AG08395 (cell line): ENCODE data around the gene CLEC4A.
"Not testable (repeated sequence)": the region's sequence is repeated elsewhere in the genome, so short reads cannot be mapped to it uniquely, and the experiment has no call there.

Source experiments
- DNase-seq: peaks from one replicate; pipeline ENCODE4 v3.0.0; 2012; ENCODE audit warnings: mixed read lengths, low spot score

The CLEC4A gene

DNA sequence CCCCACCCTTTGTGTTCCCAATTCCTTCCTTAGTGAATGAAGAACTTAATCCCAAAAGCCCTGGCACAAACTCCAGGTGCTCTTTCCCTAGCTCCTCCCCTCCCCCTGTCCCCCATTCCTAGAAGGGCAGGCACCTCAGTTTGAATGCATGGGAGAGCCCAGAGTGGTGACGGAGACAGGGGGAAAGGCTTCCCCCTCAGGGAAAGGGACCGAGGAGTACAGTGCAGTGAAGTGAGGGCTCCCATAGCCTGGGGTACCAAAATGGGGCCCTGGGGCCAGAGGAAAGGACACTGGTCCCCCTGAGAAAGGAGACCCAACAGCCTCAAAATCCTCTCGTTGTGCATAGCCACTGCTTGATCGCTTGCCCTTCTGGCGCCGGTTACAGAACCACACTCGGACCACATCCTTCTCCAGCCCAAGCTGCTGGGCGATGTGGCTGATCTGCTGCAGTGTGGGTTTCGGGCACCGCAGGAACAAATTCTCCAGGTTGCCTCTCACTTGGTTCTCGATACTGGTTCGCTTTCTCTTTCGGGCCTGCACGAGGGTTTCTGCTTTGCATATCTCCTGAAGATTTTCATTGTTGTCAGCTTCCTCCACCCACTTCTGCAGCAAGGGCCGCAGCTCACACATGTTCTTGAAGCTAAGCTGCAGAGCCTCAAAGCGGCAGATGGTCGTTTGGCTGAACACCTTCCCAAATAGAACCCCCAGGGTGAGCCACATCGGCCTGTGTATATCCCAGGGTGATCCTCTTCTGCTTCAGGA, 10.4 kb downstream of the CLEC4A start:
- not testable (repeated sequence) for DNase-seq

DNA sequence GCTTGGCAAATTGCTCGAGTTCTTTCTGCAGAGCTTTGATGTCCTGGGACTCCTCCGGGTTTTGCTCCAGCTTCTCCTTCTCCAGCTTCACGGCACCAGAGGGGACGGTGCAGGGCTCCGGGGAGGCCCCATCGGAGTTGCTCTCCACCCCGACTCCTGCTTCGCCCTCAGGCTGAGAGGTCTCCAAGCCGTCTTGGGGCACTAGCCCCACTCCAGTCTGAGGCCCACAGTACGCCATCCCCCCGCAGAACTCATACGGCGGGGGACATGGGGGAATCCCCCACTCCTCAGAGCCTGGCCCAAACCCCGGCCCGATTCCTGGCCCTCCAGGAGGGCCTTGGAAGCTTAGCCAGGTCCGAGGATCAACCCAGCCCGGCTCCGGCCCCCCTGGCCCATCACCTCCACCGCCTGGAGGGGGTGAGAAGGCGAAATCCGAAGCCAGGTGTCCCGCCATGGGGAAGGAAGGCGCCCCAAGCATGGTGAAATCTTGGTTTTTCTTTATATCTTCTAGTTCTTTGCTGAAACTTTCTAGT, 11.0 kb downstream of the CLEC4A start:
- not testable (repeated sequence) for DNase-seq

DNA sequence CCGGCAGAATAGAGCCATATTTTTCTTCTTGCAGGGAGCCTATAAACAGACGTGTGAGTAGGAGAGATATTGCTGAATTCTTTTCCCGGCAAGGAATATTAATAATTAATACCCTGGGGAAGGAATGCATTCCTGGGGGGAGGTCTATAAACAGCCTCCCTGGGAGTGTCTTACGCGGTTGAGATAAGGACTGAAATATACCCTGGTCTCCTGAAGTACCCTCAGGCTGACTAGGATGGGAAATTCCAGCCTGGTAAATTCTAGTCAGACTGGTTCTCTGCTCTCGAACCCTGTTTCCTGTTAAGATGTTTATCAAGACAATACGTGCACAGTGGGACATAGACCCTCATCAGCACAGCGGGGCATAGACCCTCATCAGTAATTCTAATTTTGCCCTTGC, 18.2 kb downstream of the CLEC4A start:
- not testable (repeated sequence) for DNase-seq

DNA sequence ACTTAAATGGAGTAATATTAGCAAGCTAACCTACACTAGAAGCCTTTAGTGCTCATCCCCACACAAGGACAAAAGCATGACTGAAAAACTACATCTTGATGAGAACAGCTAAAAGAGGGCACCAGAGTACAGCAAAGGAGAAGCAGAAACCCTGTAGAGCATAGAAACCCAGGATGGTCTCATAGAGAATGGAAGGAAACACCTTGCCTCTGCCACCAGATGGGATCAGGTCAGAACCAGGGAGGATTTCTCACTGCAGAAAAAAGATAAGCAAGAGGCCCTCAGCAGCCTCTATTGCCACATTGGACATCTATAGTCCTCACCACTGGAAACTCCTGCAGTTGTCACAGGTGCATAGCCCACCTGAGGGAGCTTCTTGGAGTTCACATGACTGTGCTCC, 19.8 kb downstream of the CLEC4A start:
- DNase-seq = no peak

DNA sequence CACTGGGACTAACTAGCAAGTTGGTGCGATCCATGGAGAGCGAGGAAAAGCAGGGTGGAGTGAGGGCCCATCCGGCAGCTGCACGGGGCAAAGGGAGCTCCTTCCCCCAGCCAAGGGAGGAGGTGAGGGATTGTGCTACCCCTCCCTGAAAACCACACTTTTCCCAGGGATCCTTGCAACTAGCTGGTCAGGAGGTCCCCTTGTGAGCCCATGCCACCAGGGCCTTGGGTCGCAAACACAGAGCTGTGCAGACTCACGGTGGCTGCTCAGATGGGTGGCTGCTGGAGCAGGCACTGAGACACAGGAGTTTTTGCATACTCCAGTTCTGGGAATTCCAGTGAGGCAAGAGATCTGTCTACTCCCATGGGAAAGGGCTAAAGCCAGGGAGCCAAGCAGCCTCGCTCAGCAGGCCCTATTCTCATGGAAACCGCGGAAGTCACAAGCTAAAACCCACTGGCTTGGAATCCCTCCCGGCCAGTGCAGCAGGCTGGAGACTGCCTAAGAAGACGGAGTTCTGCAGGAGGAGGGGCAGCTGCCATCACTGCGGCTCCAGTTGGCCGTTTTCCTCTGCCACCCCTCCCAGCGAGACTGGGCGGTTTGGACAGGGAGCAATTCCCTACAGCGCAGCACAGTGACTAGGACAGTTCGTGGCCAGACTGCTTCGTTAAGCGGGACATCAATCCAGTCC, 22.5 kb downstream of the CLEC4A start:
- DNase-seq = peak; percentile 81

DNA sequence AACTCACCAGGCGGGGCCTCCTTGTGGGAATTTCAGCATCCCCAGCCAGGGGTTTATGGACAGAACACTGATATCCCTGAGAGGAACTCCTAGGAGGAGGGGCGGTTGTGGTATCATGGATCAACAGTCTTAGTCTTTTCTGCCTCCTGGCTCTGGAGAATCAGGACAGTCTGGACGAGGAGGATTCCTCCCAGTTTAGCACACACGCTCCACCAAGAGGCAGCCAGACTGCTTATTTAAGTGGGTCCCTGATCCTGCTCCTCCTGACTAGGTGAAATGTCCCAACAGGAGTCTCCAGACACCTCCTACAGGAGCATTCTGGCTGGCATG, 23.0 kb downstream of the CLEC4A start:
- no peak for DNase-seq

DNA sequence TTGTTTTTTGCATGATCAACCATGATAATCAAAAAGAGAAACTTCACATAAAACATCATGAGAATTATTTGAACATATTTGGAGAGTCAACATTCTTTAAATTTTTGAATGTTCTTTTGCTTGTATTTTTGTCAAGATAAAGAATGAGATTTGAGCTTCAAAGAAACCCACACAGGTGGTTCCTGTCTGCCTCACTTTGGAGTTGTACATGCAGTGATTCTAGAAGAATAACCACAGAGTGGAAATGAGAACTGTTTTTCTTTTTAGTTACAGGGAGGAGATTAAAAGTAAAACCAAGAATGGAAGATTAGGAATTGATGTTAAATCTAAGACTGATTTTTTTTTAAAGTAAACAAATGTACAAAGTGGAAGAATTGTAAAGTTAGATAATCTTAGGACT, 31.1 kb downstream of the CLEC4A start:
- no peak for DNase-seq

DNA sequence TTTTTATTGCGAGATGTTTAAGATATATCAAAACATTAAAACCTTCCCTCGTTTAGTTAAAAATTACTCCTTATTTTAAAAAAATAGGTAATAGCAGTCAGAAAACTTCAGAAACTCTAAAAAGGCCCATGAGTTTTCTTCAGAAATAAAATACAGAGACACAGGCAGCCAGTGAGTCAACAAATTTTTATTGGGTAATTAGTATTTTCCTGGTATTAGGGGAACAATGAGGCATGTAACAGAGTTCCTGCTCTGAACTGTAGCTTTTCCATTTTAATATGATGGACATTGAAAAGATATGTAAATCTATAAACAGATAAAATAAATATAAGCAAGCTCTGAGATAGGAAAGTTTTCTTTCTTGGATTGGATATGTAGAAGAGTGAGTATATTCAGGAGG, 33.0 kb downstream of the CLEC4A start:
- DNase-seq = no peak

DNA sequence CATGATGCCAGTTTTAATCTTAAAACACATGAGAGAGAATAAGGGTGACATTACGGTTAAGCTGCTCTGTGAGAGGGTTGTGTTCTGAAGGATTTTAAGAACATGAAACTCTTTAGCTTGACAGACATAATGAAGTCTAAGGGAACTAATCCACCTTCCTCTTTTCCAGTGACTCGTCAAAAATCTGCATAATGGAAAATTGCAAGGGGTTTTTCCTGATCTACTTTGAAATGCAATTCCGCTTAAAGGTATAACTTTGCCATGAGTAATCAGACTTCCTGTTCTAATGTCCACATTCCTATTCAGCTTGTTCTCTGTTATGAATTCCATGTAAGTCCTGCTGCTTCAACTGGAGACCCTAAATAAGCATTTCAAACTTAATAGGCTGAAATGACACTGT, 33.4 kb downstream of the CLEC4A start, which contains the start of gene ZNF705A:
ZNF705A (plus strand) TSS at position 171 of the 400 bp plus-strand sequence. CDS start 15,611 bp downstream, outside the sequence.
- DNase-seq = no peak

DNA sequence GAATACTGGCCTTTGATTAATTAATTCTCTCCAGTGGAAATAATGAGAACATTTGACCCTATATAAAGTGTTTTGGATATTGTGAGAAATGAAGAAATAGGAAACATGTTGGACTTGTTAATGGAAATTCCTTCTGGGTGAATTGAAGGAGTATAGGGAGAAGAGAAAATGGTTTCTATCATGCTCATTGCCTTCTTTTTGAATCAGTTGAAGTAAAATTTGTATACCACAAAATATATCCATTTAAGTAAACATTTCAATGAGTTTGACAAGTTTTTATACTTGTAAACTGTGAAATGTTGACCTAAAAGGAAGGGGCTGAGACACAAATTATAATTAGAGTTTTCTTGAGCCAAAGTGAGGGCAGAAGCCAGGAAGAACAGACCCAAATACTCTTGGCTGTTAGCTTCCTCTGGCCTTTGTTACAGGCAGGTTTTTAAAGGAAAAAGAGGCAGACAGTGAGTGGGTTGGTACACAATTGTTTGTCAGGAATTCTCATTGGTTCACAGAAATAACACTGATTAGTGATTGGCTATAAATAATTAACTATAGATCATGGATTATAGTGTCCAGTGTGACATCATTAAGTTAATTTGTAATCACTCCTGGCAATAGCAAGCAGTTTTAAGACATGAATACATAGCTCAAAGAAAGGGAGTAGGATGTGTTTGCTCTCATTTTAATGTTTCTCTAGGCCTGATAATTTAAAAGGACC, 34.2 kb downstream of the CLEC4A start:
- DNase-seq = no peak

DNA sequence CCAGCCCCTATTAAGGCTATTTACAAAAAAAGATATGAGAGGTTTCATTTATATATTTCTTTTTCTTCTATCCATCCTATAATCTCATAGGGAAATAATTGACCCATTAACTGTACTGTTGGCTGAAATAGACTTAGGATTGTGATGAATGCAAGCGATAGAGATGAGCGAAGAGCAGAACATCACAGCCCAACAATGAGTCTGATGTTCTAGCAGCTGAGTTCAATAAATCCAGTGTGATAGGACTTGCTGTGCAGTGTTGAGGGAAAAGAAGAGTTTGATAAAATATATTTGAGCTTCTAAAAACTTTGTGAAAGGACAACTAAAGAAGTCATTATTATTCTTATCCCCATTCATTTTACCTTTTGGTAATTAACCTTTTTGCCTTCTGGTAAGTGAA, 49.5 kb downstream of the CLEC4A start:
- not testable (repeated sequence) for DNase-seq

DNA sequence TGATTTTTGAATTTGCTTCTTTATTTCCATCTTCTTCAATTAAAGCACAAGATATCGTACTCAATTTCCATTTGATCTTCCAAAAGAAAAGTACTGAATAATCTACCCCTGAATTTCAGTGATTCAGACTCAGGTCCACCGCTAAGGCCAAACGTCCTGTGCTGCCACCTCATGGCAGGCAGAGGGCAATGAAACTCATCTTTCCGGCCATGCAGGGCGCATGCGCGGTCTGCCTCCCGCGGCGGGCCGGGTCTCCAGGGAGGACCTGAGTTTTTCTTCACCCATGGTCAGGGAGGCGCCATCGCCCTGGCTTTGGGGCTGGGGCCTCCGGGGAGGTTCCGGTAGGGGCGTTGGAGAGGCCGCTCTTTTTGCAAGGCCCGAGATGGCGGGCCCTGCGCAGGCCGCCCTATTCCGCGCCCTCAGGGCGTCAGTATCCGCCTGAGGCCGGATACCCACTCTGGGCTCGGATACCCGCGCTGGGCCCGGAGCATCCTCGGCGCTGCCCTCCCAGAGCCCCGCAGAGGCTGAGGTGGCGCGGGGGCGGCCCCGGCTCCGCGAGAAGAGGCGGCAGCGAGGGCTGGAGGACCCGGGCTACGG, 56.7 kb downstream of the CLEC4A start:
- DNase-seq = peak; percentile 83

DNA sequence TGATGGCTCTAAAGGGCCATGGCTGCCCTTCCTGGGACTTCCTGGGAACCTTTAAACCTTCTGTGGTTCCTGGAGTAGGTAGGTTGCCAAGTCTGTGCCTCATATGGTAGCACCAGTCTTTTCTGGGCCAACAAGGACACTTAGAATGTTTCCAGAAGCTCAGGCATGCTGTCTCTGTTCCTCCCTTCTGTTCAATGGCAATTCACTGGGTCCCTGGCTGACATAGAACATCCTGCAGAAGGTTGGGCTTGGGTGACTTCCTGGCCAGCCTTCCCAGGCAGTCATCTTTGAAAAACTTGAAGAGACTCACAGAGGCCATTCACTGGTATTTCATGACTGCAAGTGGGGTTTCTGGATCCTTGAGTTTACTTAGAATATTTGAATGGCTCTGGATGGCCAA, 57.9 kb downstream of the CLEC4A start:
- DNase-seq = not testable (repeated sequence)

DNA sequence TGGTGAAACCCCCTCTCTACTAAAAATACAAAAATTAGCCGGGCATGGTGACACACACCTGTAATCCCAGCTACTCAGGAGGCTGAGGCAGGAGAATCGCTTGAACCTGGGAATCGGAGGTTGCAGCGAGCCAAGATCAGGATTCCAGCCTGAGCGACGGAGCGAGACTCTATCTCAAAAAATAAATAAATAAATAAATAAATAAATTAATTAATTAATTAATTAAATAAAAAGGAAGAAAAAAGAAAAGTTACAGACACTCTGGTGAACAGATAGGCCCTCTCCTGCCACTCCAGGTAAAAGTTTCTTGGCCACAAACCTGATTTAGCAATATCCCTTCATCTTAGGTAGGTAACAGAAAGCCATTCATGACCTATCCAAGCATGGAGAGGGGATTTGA, 59.5 kb downstream of the CLEC4A start:
- DNase-seq = not testable (repeated sequence)

DNA sequence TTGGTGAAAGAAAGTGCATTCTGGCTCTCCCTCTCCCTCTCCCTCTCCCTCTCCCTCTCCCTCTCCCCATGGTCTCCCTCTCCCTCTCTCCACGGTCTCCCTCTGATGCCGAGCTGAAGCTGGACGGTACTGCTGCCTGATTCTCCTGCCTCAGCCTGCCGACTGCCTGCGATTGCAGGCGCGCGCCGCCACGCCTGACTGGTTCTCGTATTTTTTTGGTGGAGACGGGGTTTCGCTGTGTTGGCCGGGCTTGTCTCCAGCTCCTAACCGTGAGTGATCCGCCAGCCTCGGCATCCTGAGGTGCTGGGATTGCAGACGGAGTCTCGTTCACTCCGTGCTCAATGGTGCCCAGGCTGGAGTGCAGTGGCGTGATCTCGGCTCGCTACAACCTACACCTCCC, 59.9 kb downstream of the CLEC4A start:
- DNase-seq = not testable (repeated sequence)

DNA sequence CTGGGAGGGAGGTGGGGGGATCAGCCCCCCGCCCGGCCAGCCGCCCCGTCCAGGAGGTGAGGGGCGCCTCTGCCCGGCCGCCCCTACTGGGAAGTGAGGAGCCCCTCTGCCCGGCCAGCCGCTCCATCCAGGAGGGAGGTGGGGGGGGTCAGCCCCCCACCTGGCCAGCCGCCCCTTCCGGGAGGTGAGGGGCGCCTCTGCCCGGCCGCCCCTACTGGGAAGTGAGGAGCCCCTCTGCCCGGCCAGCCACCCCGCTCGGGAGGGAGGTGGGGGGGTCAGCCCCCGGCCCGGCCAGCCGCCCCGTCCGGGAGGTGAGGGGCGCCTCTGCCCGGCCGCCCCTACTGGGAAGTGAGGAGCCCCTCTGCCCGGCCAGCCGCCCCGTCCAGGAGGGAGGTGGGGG, 60.8 kb downstream of the CLEC4A start:
- DNase-seq = not testable (repeated sequence)

DNA sequence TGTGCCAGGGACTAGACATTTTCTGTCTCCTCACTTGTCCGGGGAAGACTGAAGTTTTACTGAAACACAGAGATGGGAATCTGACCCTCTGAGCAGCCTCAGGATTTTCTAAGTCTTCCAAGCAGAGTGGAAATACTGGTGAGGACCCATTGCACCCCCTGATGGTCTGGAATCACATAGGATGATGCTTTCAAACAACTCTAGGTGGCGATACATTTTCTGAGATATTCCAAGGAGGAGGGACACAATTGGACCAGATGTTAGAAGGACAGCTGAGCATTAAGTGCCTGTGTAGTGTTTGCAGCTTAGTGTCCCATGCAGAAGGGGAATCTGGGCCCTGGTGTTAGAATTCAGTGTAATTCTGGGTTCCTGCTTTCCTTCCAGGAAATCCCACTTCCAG, 64.7 kb downstream of the CLEC4A start:
- DNase-seq = not testable (repeated sequence)
